ENCODE data around the gene PLCD3. TPM values are rescaled to one million over a fixed set of nuclear protein-coding genes. Genes with fewer than 3 reads are reported as not detected.

PLCD3 gene
- total and polyA plus RNA-seq, 2 of the 13 experiments (the other 11 are each of a cell fraction or from before 2014, with no cell fraction given): 11.3 to 39.1 TPM

- TF ChIP-seq ZBTB44 (CRISPR knock-in tag; IDR thresholded peaks at IDR 0.05): no peak
- TF ChIP-seq ZZZ3 (CRISPR knock-in tag; IDR thresholded peaks at IDR 0.05; ENCODE audit: borderline replicate concordance): no peak
- no peak for TF ChIP-seq ZNF10 (CRISPR knock-in tag; IDR thresholded peaks at IDR 0.05; ENCODE audit: borderline replicate concordance, low read depth)
- 0 out of 2 replicates have a peak, but pooled peaks have one; percentile 21 for TF ChIP-seq MXD3 (CRISPR knock-in tag; IDR thresholded peaks at IDR 0.05)
- 0 out of 2 replicates have a peak, but pooled peaks have one; percentile 27 for TF ChIP-seq ARHGAP35 (CRISPR knock-in tag; IDR thresholded peaks at IDR 0.05; ENCODE audit: borderline replicate concordance)
- no peak for TF ChIP-seq ATM (IDR thresholded peaks at IDR 0.05; ENCODE audit: borderline replicate concordance)
- TF ChIP-seq NONO (IDR thresholded peaks at IDR 0.05): no peak
- TF ChIP-seq NONO (CRISPR knock-in tag; conservative IDR thresholded peaks at IDR 0.05): no peak
- no peak for TF ChIP-seq GTF2F1 (IDR thresholded peaks at IDR 0.05; ENCODE audit: low read length)
- TF ChIP-seq, protein P1, sequence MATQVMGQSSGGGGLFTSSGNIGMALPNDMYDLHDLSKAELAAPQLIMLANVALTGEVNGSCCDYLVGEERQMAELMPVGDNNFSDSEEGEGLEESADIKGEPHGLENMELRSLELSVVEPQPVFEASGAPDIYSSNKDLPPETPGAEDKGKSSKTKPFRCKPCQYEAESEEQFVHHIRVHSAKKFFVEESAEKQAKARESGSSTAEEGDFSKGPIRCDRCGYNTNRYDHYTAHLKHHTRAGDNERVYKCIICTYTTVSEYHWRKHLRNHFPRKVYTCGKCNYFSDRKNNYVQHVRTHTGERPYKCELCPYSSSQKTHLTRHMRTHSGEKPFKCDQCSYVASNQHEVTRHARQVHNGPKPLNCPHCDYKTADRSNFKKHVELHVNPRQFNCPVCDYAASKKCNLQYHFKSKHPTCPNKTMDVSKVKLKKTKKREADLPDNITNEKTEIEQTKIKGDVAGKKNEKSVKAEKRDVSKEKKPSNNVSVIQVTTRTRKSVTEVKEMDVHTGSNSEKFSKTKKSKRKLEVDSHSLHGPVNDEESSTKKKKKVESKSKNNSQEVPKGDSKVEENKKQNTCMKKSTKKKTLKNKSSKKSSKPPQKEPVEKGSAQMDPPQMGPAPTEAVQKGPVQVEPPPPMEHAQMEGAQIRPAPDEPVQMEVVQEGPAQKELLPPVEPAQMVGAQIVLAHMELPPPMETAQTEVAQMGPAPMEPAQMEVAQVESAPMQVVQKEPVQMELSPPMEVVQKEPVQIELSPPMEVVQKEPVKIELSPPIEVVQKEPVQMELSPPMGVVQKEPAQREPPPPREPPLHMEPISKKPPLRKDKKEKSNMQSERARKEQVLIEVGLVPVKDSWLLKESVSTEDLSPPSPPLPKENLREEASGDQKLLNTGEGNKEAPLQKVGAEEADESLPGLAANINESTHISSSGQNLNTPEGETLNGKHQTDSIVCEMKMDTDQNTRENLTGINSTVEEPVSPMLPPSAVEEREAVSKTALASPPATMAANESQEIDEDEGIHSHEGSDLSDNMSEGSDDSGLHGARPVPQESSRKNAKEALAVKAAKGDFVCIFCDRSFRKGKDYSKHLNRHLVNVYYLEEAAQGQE (IDR thresholded peaks at IDR 0.05; ENCODE audit: borderline replicate concordance in 1 of 2, low read depth in 1 of 2, low read length in 2 of 2): no peak
- TF ChIP-seq HOXA7 (CRISPR knock-in tag; IDR thresholded peaks at IDR 0.05): no peak
- no peak for TF ChIP-seq DNMT1 (CRISPR knock-in tag; IDR thresholded peaks at IDR 0.05)
- TF ChIP-seq MXI1 (IDR thresholded peaks at IDR 0.05; ENCODE audit: borderline replicate concordance, low read depth, low read length): peak; percentile 60; the same call in 1 of the 3 replicates
- no peak for TF ChIP-seq ZFP90 (CRISPR knock-in tag; IDR thresholded peaks at IDR 0.05; ENCODE audit: borderline replicate concordance)
- TF ChIP-seq HDAC1 (CRISPR knock-in tag; IDR thresholded peaks at IDR 0.05): 0 out of 2 replicates have a peak, but pooled peaks have one; percentile 35
- TF ChIP-seq FOXA3 (CRISPR knock-in tag; IDR thresholded peaks at IDR 0.05): peak; percentile 73
- TF ChIP-seq HDAC6 (IDR thresholded peaks at IDR 0.05; ENCODE audit: low read depth, low read length): no peak
- TF ChIP-seq ARID3A (IDR thresholded peaks at IDR 0.05; ENCODE audit: low read depth, low read length): no peak
- TF ChIP-seq, protein P2, sequence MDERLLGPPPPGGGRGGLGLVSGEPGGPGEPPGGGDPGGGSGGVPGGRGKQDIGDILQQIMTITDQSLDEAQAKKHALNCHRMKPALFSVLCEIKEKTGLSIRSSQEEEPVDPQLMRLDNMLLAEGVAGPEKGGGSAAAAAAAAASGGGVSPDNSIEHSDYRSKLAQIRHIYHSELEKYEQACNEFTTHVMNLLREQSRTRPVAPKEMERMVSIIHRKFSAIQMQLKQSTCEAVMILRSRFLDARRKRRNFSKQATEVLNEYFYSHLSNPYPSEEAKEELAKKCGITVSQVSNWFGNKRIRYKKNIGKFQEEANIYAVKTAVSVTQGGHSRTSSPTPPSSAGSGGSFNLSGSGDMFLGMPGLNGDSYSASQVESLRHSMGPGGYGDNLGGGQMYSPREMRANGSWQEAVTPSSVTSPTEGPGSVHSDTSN (CRISPR knock-in tag; IDR thresholded peaks at IDR 0.05): 0 out of 2 replicates have a peak, but pooled peaks have one; percentile 6
- TF ChIP-seq ZNF296 (CRISPR knock-in tag; conservative IDR thresholded peaks at IDR 0.05): no peak
These were observed 30.2 kb downstream of the PLCD3 start (continued) for GRCh38 chr17:45101883-45102811.
